Progenitor cell of endocrine pancreas (in vitro differentiated cells): ENCODE measurements around the gene LRATD1. TPM values are rescaled to one million over a fixed set of nuclear protein-coding genes. Genes with fewer than 3 reads are reported as not detected.

Source experiments
- DNase-seq: peaks from one replicate; pipeline ENCODE4 v3.0.0; 2021; ENCODE audit warnings: low spot score; ENCODE audit not compliant: unreplicated experiment
- H3K27ac Mint-ChIP-seq: 2 replicates; pipeline ENCODE4 v1.8.0; 2021; ENCODE audit warnings: mild to moderate bottlenecking, moderate library complexity, mixed read lengths
- H3K27me3 Mint-ChIP-seq: 2 replicates; pipeline ENCODE4 v1.8.0; 2021; ENCODE audit warnings: mixed read lengths
- H3K36me3 Mint-ChIP-seq: 2 replicates; pipeline ENCODE4 v1.8.0; 2022; ENCODE audit warnings: mixed read lengths; ENCODE audit not compliant: insufficient read depth
- H3K4me1 Mint-ChIP-seq: 2 replicates; pipeline ENCODE4 v1.8.0; 2021; ENCODE audit warnings: low read depth, mixed read lengths
- H3K4me3 Mint-ChIP-seq: 2 replicates; pipeline ENCODE4 v1.8.0; 2021; ENCODE audit warnings: low read depth, mild to moderate bottlenecking, moderate library complexity, mixed read lengths
- H3K9me3 Mint-ChIP-seq: 2 replicates; pipeline ENCODE4 v1.8.0; 2021; ENCODE audit warnings: low read depth, mixed read lengths
- total RNA-seq: library from RNA; stranded (reverse); gene quantifications from 2 replicates; pipeline ENCODE4 v1.2.1, GENCODE V29; 2021
- TF ChIP-seq, protein P1 (sequence below): fragments of 200-600 bp; sonication (generic); IDR thresholded peaks from one replicate; pipeline ENCODE4 v1.5.0; 2021; ENCODE audit warnings: antibody characterized with exemption, mild to moderate bottlenecking; ENCODE audit not compliant: unreplicated experiment

LRATD1 gene
- total RNA-seq, 1 donor from 2014 or later = 177 TPM

GRCh38 chr2:14676371-14676770, 43.9 kb downstream of the LRATD1 start:
- no peaks in the 10 kb centered on the region for H3K27me3 Mint-ChIP-seq
- H3K9me3 Mint-ChIP-seq = no peaks in the 10 kb centered on the region
- no peaks in the 10 kb centered on the region for H3K36me3 Mint-ChIP-seq
- TF ChIP-seq, protein P1, sequence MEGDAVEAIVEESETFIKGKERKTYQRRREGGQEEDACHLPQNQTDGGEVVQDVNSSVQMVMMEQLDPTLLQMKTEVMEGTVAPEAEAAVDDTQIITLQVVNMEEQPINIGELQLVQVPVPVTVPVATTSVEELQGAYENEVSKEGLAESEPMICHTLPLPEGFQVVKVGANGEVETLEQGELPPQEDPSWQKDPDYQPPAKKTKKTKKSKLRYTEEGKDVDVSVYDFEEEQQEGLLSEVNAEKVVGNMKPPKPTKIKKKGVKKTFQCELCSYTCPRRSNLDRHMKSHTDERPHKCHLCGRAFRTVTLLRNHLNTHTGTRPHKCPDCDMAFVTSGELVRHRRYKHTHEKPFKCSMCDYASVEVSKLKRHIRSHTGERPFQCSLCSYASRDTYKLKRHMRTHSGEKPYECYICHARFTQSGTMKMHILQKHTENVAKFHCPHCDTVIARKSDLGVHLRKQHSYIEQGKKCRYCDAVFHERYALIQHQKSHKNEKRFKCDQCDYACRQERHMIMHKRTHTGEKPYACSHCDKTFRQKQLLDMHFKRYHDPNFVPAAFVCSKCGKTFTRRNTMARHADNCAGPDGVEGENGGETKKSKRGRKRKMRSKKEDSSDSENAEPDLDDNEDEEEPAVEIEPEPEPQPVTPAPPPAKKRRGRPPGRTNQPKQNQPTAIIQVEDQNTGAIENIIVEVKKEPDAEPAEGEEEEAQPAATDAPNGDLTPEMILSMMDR = no peak
- no peak overlapping the region for H3K4me3 Mint-ChIP-seq
- DNase-seq = no peak
- no peaks in the 10 kb centered on the region for H3K4me1 Mint-ChIP-seq
- H3K27ac Mint-ChIP-seq = no peak overlapping the region

- Mint-ChIP-seq H3K36me3 (no peaks in the 10 kb centered on the region), H3K9me3 (no peaks in the 10 kb centered on the region)
Measured at GRCh38 chr2:14677039-14677438, 44.5 kb downstream of the LRATD1 start.

DNA sequence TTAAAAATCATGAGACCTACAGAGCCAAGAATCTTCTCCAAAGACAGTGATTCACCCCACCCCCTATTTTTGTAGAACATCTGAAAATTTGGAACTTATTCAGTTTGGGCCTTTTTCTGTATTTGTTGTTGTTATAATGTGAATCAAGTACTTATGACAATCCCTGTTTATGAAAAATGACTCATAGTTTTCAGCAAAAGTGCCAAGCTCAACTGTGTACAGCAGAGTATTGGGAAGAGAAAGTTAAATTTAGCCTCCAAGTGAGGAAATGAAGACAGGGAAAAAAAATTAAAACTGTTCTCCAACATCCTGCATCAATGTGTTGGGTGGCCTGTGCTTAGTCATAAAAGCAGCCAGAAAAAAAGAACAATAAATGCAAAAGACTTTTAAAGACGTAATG, 46.2 kb downstream of the LRATD1 start:
- Mint-ChIP-seq H3K4me1 (no peaks in the 10 kb centered on the region), H3K4me3 (no peak overlapping the region), H3K27me3 (no peaks in the 10 kb centered on the region), H3K27ac (no peak overlapping the region), H3K36me3 (no peaks in the 10 kb centered on the region), H3K9me3 (no peaks in the 10 kb centered on the region)
- TF ChIP-seq, protein P1 = no peak
- DNase-seq = no peak

More at GRCh38 chr2:14677039-14677438, 44.5 kb downstream of the LRATD1 start:
- DNase-seq = no peak
- Mint-ChIP-seq H3K4me3 (no peak overlapping the region), H3K27ac (no peak overlapping the region), H3K27me3 (no peaks in the 10 kb centered on the region), H3K4me1 (no peaks in the 10 kb centered on the region)
- TF ChIP-seq, protein P1 = no peak

GRCh38 chr2:14681608-14682007, 49.1 kb downstream of the LRATD1 start:
- no peaks in the 10 kb centered on the region for H3K36me3 Mint-ChIP-seq
- H3K4me3 Mint-ChIP-seq = no peak overlapping the region
- DNase-seq = no peak
- H3K4me1 Mint-ChIP-seq = no peaks in the 10 kb centered on the region
- H3K9me3 Mint-ChIP-seq = peaks cover 4% of the 10 kb centered on the region
- H3K27ac Mint-ChIP-seq = no peak overlapping the region
- TF ChIP-seq, protein P1 = no peak
- H3K27me3 Mint-ChIP-seq = no peaks in the 10 kb centered on the region
